Cardiac fibroblast (primary cell): Measurements from ENCODE around the gene NPAS4.

Source experiments
- DNase-seq, 2 donors: peaks; one replicate each; pipeline versions ENCODE4 v3.0.0 to v3.0.0-alpha.2; 2010; ENCODE audit warnings: low read depth in 2 of 2
- H3K4me3 ChIP-seq, 2 donors: replicated peaks in 1 of 2; 1 replicate in 1 of 2; 2 replicates in 1 of 2; pipeline ENCODE4 v1.5.1; 2011; ENCODE audit warnings: low read depth in 2 of 2, low read length in 2 of 2, mild to moderate bottlenecking in 2 of 2, moderate library complexity in 1 of 2
- TF ChIP-seq, protein P1 (sequence below): IDR thresholded peaks from one replicate; pipeline ENCODE4 v1.5.1; 2011; ENCODE audit warnings: low read depth, mild to moderate bottlenecking, low read length, inconsistent platforms

The NPAS4 gene

DNA sequence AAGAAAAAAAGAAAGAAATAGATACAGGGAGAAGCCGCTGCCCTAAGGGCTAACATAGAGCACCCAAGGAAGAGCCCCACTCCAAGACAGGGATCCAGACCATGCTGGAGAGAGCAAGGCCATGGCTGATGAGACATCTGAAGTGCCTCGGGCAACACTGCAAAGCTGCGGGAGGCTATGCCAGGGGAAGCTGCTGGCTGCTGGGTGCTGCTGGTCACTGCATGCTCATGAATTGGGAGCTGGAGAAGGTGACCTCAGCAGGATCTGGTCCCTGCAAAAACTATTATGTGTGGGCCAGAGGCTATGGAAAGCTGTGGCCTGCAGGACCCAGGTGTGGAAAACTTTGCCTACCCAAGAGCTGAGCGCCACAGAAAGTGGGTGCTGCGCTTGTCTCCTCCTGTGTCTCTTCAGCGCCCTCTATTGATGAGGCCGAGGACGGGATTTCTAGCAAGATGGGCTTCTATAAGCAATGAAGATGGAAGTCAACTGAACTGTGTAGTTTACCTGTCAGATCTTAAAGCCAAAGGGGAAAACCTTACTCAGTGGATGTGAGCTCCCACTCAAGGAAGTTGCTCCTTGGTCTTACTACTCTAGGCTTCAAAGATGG, 32.0 kb upstream of the NPAS4 start:
- peak; percentile 82 to 83 for DNase-seq
- no peak overlapping the region for H3K4me3 ChIP-seq
- TF ChIP-seq, protein P1, sequence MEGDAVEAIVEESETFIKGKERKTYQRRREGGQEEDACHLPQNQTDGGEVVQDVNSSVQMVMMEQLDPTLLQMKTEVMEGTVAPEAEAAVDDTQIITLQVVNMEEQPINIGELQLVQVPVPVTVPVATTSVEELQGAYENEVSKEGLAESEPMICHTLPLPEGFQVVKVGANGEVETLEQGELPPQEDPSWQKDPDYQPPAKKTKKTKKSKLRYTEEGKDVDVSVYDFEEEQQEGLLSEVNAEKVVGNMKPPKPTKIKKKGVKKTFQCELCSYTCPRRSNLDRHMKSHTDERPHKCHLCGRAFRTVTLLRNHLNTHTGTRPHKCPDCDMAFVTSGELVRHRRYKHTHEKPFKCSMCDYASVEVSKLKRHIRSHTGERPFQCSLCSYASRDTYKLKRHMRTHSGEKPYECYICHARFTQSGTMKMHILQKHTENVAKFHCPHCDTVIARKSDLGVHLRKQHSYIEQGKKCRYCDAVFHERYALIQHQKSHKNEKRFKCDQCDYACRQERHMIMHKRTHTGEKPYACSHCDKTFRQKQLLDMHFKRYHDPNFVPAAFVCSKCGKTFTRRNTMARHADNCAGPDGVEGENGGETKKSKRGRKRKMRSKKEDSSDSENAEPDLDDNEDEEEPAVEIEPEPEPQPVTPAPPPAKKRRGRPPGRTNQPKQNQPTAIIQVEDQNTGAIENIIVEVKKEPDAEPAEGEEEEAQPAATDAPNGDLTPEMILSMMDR = peak; percentile 96

GRCh38 chr11:66391322-66391721, 29.5 kb upstream of the NPAS4 start:
- TF ChIP-seq, protein P1 = no peak
- no peak overlapping the region for H3K4me3 ChIP-seq
- no peak for DNase-seq

DNA sequence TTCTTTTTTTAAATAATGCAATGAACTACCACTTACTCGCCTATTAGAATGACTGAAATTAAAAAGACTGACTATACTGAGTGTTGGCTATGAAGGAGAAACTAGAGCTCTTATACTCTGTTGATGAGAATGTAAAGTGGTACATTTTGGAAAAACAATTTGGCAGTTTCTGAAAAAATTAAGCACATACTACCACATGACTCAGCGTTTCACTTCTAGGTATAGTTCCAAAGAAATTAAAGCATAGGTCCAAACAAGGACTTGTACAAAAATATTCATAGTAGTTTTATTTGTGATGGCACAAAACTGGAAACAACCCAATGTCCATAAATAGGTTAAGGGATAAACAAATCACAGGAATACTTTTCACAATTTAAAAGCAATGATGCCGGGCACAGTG, 26.9 kb upstream of the NPAS4 start:
- TF ChIP-seq, protein P1 = no peak
- no peak for DNase-seq
- no peak overlapping the region for H3K4me3 ChIP-seq

- TF ChIP-seq, protein P1 = no peak
- DNase-seq = no peak
- no peak overlapping the region for H3K4me3 ChIP-seq
Observed at GRCh38 chr11:66407651-66408050, 13.2 kb upstream of the NPAS4 start.

- H3K4me3 ChIP-seq = peak overlapping the region; percentile 38 to 46
- TF ChIP-seq, protein P1 = peak; percentile 99
- DNase-seq = peak; percentile 94 to 95
Observed at GRCh38 chr11:66408488-66409214, 12.2 kb upstream of the NPAS4 start.

- TF ChIP-seq, protein P1 = no peak
- DNase-seq = no peak
- H3K4me3 ChIP-seq = peak overlapping the region in 1 of 2 donors; percentile 46
Observed at GRCh38 chr11:66409226-66409625, 11.6 kb upstream of the NPAS4 start.
